Thymus (tissue), 14 donors: ENCODE measurements around the gene SPATA6. TPM values are rescaled to one million over a fixed set of nuclear protein-coding genes. Genes with fewer than 3 reads are reported as not detected.
A peak's percentile ranks its signal among the peaks of the same experiment; 100 is the strongest.
"Not testable (repeated sequence)": the region's sequence is repeated elsewhere in the genome, so short reads cannot be mapped to it uniquely, and the experiment has no call there.

Experiments used
- DNase-seq, 9 donors: peaks; one replicate each; pipeline ENCODE4 v3.0.0-alpha.2; 2013; ENCODE audit warnings: low spot score in 9 of 9, low read depth in 6 of 9, missing footprints in 1 of 9
- H3K27ac ChIP-seq, 2 donors: one replicate each; pipeline ENCODE4 v1.5.1; 2013; ENCODE audit warnings: control low read depth in 1 of 2, low read depth in 1 of 2, low read length in 1 of 2, mild to moderate bottlenecking in 1 of 2, moderate library complexity in 1 of 2
- H3K27me3 ChIP-seq, 2 donors: one replicate each; pipeline ENCODE4 v1.5.1; 2013; ENCODE audit warnings: low read length in 1 of 2; ENCODE audit not compliant: control insufficient read depth in 2 of 2, insufficient read depth in 1 of 2
- H3K36me3 ChIP-seq, 2 donors: one replicate each; pipeline ENCODE4 v1.5.1; 2013; ENCODE audit warnings: low read length in 1 of 2, mild to moderate bottlenecking in 1 of 2, moderate library complexity in 1 of 2; ENCODE audit not compliant: control insufficient read depth in 2 of 2, insufficient read depth in 2 of 2
- H3K4me1 ChIP-seq, 2 donors: one replicate each; pipeline ENCODE4 v1.5.1; 2013; ENCODE audit warnings: low read length in 2 of 2; ENCODE audit not compliant: control insufficient read depth in 2 of 2, insufficient read depth in 2 of 2
- H3K4me3 ChIP-seq, 2 donors: one replicate each; pipeline ENCODE4 v1.5.1; 2013; ENCODE audit warnings: low read length in 2 of 2, control low read depth in 1 of 2, mild to moderate bottlenecking in 1 of 2
- H3K9me3 ChIP-seq, 2 donors: one replicate each; pipeline ENCODE4 v1.5.1; 2013; ENCODE audit warnings: low read length in 1 of 2, mild to moderate bottlenecking in 1 of 2; ENCODE audit not compliant: control insufficient read depth in 2 of 2, insufficient read depth in 1 of 2
- WGBS: extraction: QIAGEN DNeasy Blood & Tissue Kit; methylation state at CpG from one replicate; pipeline ENCODE4 v1.1.7; 2013; 5-methylcytosine and 5-hydroxymethylcytosine counted together
- long read RNA-seq, 10 donors: transcript quantifications; one replicate each; lab custom pipeline, GENCODE V29; 2026
- polyA plus RNA-seq: library from polyadenylated mRNA; stranded (reverse); fragments of 200-250 nt; gene quantifications from one replicate; pipeline ENCODE4 v1.2.3, GENCODE V29; 2013
- total RNA-seq: library from RNA; stranded (reverse); fragments of 120-200 nt; gene quantifications from one replicate; pipeline ENCODE4 v1.2.4, GENCODE V29; 2013
- donor health status: healthy.

SPATA6 gene
- total RNA-seq (6.0 TPM), polyA plus RNA-seq (5.2 TPM)
- long read RNA-seq, donor 1, result 0 reads
- long read RNA-seq, donor 2, partial matches to known transcripts, result 0 of 1 reads
- long read RNA-seq, donor 2, other reads (novel, unspliced or antisense), result 0 of 1 reads
- long read RNA-seq, donor 3, result 0 reads
- long read RNA-seq, donor 4, partial matches to known transcripts, result 0 of 1 reads
- long read RNA-seq, donor 4, other reads (novel, unspliced or antisense), result 0 of 1 reads
- long read RNA-seq, donor 5, result 0 reads
- long read RNA-seq, donor 6, full-length matches to known transcripts, result 1 of 1 reads
- long read RNA-seq, donor 6, partial matches to known transcripts, result 0 of 1 reads
- long read RNA-seq, donor 6, other reads (novel, unspliced or antisense), result 0 of 1 reads
- long read RNA-seq, donor 7, result 0 reads
- long read RNA-seq, donor 8, partial matches to known transcripts, result 0 of 1 reads
- long read RNA-seq, donor 8, other reads (novel, unspliced or antisense), result 0 of 1 reads
- long read RNA-seq, donor 9, result 0 reads
- long read RNA-seq, donor 10, result 0 reads

DNA sequence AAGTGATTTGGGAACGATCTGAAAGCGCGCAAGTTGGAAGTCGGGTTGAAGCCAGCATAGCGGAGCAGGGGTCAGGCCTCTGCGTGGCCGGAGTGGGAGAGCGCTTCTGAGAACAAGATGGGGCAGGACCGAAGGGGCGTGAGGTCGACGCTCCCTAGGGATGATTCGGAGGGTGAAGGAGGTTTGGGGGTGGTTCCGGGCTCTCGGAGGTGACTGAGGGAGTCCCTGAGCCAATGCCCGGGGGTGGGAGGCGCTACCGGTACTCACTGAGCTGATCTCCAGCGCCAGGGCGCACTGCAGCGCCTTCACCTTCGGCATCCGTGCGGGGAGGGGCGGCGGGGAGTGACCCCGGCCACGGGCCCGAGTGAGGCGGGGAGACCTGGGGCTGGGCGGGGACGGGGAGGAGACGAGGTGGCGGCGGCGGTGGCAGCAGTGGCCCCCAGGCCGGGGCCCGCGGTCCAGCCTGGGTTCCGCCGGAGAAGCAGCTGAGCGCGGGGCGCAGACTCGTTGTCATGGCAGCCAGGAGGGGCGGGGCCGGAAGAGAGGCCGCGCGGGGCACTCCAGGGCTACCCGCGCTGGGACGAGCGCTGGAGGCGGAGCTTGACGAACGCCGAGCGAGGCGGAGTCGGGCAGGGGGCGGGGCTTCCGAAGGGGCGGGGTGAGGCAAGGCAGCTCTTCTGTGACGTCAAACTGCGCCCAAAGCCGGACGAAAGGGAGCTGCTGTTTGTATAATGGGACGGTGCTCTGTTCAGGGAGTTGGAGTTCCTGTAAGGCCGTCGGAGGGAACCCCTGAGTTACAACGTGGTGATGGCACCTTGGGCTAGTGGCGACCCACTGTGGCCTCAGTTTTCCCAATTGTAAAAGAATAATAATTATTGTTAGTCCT is at the start of gene SPATA6:
SPATA6 (minus strand) TSS at position 514 of the 886 bp plus-strand sequence; CDS start at position 318, 196 bp downstream.
- Histone ChIP-seq H3K27me3 (peaks cover 2 to 14% of the 10 kb centered on the region in 2 donors), H3K4me3 (peak within 1 kb of the TSS; percentile 67 to 88), H3K4me1 (peaks cover 4 to 17% of the 10 kb centered on the region in 2 donors), H3K27ac (peak within 1 kb of the TSS; percentile 71 to 83), H3K9me3 (peaks cover 0 to 4% of the 10 kb centered on the region in 2 donors), H3K36me3 (no peaks in the 10 kb centered on the region)
- DNase-seq, result peak; percentile 73 to 95 (median 88)
- under 1% methylated on average over 73 of the region's 73 CpGs for WGBS

DNA sequence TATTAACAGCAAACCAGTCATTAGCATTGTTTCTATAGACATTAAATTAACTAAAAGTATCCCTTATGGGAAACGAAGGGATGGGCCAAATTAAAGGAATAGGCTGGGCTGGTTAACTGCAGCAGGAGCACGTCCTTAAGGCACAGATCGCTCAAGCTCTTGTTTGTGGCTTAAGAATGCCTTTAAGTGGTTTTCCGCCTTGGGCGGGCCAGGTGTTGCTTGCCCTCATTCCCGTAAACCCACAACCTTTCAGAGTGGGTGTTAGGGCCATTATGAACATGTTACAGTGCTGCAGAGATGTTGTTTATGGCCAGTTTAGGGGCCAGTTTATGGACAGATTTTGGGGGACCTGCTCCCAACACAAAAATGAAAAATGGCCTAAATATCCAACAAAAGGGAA is 47.9 kb upstream of the SPATA6 start:
- not testable (repeated sequence) for H3K4me3 ChIP-seq, H3K36me3 ChIP-seq, H3K4me1 ChIP-seq, H3K9me3 ChIP-seq, H3K27me3 ChIP-seq, DNase-seq, H3K27ac ChIP-seq
- 84% methylated on average over 6 of the region's 6 CpGs for WGBS

DNA sequence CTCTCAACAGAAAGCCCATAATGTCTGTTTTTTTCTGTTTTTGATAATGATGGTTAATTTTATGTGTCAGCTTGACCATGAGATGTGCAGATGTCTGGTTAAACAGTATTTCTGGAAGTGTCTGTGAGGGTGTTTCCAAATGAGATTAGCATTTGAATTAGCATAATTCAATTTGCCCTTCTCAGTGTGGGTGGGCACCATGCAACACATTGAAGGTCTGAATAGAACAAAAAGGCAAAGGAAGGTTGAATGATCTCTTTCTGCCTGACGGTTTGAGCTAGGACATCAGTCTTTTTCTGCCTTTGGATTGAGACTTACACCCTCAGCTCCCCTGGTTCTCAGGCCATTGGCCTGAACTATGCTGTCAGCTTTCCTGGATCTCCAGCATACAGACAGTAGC is 34.9 kb upstream of the SPATA6 start:
- DNase-seq, result no peak
- 0% methylated on average over 1 of the region's 1 CpG for WGBS
- Histone ChIP-seq H3K4me1 (no peaks in the 10 kb centered on the region), H3K4me3 (no peak overlapping the region), H3K36me3 (no peaks in the 10 kb centered on the region), H3K27ac (no peak overlapping the region), H3K27me3 (no peaks in the 10 kb centered on the region), H3K9me3 (no peaks in the 10 kb centered on the region)

DNA sequence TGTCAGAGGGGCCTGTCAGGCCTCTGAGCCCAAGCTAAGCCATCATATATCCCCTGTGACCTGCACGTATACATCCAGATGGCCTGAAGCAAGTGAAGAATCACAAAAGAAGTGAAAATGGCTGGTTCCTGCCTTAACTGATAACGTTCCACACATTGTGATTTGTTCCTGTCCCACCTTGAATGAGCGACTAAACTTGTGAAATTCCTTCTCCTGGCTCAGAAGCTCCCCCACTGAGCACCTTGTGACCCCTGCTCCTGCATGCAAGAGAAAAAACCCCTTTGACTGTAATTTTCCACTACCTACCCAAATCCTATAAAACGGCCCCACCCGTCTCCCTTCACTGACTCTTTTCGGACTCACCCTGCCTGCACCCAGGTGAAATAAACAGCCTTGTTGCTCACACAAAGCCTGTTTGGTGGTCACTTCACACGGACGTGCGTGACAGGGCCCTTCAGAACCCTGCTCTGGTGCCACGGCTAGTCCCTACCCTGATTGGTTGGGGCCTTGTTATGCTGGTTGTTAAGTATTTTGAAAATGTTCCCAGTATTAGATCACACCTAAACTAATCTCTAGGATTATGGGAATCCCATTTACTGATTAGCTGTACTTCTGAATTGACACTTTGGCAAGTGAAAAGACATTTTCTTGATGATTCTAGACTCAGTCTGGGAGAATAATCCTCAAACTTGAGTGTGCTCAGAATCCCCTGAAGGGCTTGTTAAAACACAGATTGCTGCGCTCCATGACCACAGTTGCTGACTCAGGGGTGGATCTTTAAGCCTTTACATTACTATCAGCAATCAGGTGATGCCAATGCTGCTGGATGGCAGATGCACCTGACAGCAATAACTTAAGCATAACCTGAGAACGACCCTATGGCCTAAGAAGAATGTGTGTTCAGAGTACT is 28.8 kb upstream of the SPATA6 start:
- H3K27me3 ChIP-seq, result no peaks in the 10 kb centered on the region
- no peak overlapping the region for H3K27ac ChIP-seq
- no peak overlapping the region for H3K4me3 ChIP-seq
- 79% methylated on average over 12 of the region's 12 CpGs for WGBS
- H3K36me3 ChIP-seq, result no peaks in the 10 kb centered on the region
- no peak for DNase-seq
- no peaks in the 10 kb centered on the region for H3K4me1 ChIP-seq
- H3K9me3 ChIP-seq, result no peaks in the 10 kb centered on the region

- Histone ChIP-seq H3K27me3 (no peaks in the 10 kb centered on the region), H3K27ac (no peak overlapping the region), H3K36me3 (no peaks in the 10 kb centered on the region), H3K9me3 (no peaks in the 10 kb centered on the region), H3K4me1 (no peaks in the 10 kb centered on the region), H3K4me3 (no peak overlapping the region)
- no peak for DNase-seq
- WGBS, result 93% methylated on average over 8 of the region's 8 CpGs
Observed at GRCh38 chr1:48499211-48499735, 27.3 kb upstream of the SPATA6 start.

DNA sequence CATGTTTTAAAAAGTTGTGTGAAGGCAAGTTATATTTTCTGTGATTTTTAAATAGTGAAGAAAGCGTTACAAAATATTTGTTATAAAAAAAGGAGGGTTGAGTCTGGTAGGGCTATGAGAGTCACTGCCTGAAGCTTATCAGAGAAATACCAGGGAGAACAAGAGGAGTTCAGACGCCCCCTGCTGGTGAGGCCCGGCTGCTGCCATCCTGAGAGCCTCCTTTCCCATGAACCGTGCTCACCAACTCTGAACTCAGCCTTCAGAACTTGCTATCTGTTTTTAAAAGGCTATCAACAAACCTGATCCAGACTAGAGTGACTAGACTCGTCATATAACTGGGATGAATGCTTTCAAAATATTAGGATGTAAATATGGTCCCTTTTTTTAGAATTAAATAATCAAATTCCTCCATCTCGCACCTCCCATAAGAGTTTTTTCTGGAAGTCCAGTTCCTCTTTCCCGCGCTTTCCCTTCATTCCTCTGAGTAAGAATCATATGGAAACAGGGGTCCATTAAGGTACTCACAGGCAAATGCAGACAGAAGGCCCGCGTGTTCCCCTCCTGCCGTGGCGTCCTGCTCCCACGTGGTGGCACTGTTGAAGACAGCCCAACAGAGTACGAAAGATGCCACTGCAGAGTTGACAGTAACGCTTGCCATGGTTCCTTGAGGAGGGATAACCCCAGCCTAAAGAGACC is 26.2 kb upstream of the SPATA6 start:
- H3K4me3 ChIP-seq, result no peak overlapping the region
- WGBS, result 22% methylated on average over 15 of the region's 15 CpGs
- no peaks in the 10 kb centered on the region for H3K36me3 ChIP-seq
- no peaks in the 10 kb centered on the region for H3K27me3 ChIP-seq
- no peaks in the 10 kb centered on the region for H3K4me1 ChIP-seq
- peak; percentile 16 to 71 (median 40) for DNase-seq
- H3K9me3 ChIP-seq, result no peaks in the 10 kb centered on the region
- H3K27ac ChIP-seq, result no peak overlapping the region

- Histone ChIP-seq H3K27ac (no peak overlapping the region), H3K36me3 (no peaks in the 10 kb centered on the region), H3K27me3 (no peaks in the 10 kb centered on the region), H3K4me1 (no peaks in the 10 kb centered on the region), H3K4me3 (no peak overlapping the region), H3K9me3 (no peaks in the 10 kb centered on the region)
- no peak for DNase-seq
- whole genome bisulfite sequencing, result 96% methylated on average over 3 of the region's 3 CpGs
Observed at GRCh38 chr1:48495911-48496310, 23.9 kb upstream of the SPATA6 start.

GRCh38 chr1:48495166-48495565 is 23.2 kb upstream of the SPATA6 start:
- no peaks in the 10 kb centered on the region for H3K27me3 ChIP-seq
- no peaks in the 10 kb centered on the region for H3K36me3 ChIP-seq
- 89% methylated on average over 1 of the region's 1 CpG for WGBS
- DNase-seq, result no peak
- H3K27ac ChIP-seq, result no peak overlapping the region
- H3K4me3 ChIP-seq, result no peak overlapping the region
- no peaks in the 10 kb centered on the region for H3K9me3 ChIP-seq
- H3K4me1 ChIP-seq, result no peaks in the 10 kb centered on the region
